H1 (cell line): ENCODE results near the gene COL16A1.

Experiments
- ASH2L ChIP-seq: fragments of 200-600, 300-600 bp; sonication (generic); IDR thresholded peaks from one replicate; pipeline ENCODE4 v1.7.1; 2017; ENCODE audit warnings: low read length
- ATF2 ChIP-seq: IDR thresholded peaks from 2 replicates; pipeline ENCODE4 v1.6.1; 2012; ENCODE audit warnings: low read length, inconsistent platforms
- CTCF ChIP-seq, 3 experiments: IDR thresholded peaks; 1 replicate in 2 of 3; 2 replicates in 1 of 3; pipeline versions ENCODE4 v1.5.1 to v1.6.1; 2011; ENCODE audit warnings: low read length in 3 of 3, mild to moderate bottlenecking in 3 of 3, inconsistent platforms in 2 of 3, low read depth in 1 of 3, moderate library complexity in 1 of 3; ENCODE audit not compliant: insufficient read depth in 1 of 3; ENCODE audit errors: control extremely low read depth in 1 of 3
- SP1 ChIP-seq: IDR thresholded peaks from 2 replicates; pipeline ENCODE4 v1.6.1; 2011; ENCODE audit warnings: low read depth, low read length
- SP2 ChIP-seq: IDR thresholded peaks from 2 replicates; pipeline ENCODE4 v1.6.1; 2012; ENCODE audit warnings: mild to moderate bottlenecking, low read length, inconsistent platforms

- TF ChIP-seq CTCF (IDR thresholded peaks at IDR 0.05; ENCODE audit: control extremely low read depth in 1 of 3, insufficient read depth in 1 of 3, low read depth in 1 of 3, low read length in 3 of 3) (no peak), SP2 (no peak), SP1 (no peak), ATF2 (no peak), ASH2L (no peak)
Measured at GRCh38 chr1:31671147-31671546, 32.7 kb downstream of the COL16A1 start.
